Peyer's patch (tissue), 4 donors: ENCODE results near the gene USH1G.

ENCODE experiments used
- POLR2A ChIP-seq, 2 donors: fragments of 450-650 bp; IDR thresholded peaks; one replicate each; pipeline ENCODE4 v1.5.1; 2017; ENCODE audit warnings: antibody characterized with exemption in 2 of 2, mild to moderate bottlenecking in 2 of 2, moderate library complexity in 2 of 2
- TF ChIP-seq, protein P1 (sequence below), 6 experiments: fragments of 450-650 bp in 4 of 6; fragments of 200-600 bp in 2 of 6; sonication (generic) in 1 of 6; IDR thresholded peaks; one replicate each; pipeline ENCODE4 v1.5.1; 2017 to 2019; ENCODE audit warnings: antibody characterized with exemption in 6 of 6, mild to moderate bottlenecking in 3 of 6, moderate library complexity in 1 of 6

DNA sequence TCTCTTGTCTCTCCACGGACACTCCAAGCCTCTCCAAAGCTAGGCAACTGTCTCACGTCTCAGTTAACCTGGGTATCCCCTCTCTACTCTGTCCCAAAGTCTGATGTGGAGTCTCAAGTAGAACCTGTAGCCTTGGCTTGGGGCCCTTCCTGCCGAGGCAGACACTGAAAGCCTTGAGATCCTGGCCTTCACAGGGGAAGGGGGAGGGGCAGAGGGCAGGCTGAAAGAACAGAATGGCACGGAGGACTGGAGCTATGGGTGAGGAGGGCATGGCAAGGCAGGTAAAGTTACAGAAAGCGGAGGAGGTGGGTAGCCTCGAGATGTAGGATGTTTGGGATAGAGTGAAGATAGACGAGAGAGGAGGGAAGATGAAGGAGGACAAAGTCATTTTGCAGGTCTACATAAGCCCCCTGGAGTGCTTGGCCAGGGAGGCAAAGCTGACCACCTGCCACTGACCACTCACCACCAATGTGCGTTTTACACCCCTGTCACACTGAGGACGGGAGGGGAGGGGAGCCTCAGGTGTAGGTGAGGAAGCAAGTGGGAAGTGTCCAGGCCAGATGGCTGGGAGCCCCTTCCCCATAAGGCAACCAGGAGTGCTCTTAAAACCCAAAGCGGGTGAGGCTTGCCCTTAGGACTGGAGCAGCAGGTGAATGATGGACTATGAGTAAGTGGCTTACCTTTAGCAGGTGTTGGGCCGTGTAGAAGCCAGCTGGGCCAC lies 51.5 kb downstream of the USH1G start:
- TF ChIP-seq, protein P1, sequence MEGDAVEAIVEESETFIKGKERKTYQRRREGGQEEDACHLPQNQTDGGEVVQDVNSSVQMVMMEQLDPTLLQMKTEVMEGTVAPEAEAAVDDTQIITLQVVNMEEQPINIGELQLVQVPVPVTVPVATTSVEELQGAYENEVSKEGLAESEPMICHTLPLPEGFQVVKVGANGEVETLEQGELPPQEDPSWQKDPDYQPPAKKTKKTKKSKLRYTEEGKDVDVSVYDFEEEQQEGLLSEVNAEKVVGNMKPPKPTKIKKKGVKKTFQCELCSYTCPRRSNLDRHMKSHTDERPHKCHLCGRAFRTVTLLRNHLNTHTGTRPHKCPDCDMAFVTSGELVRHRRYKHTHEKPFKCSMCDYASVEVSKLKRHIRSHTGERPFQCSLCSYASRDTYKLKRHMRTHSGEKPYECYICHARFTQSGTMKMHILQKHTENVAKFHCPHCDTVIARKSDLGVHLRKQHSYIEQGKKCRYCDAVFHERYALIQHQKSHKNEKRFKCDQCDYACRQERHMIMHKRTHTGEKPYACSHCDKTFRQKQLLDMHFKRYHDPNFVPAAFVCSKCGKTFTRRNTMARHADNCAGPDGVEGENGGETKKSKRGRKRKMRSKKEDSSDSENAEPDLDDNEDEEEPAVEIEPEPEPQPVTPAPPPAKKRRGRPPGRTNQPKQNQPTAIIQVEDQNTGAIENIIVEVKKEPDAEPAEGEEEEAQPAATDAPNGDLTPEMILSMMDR (IDR thresholded peaks at IDR 0.05) = no peak
- no peak for TF ChIP-seq POLR2A (IDR thresholded peaks at IDR 0.05)
